ENCODE results near the gene RCC1. TPM values are rescaled to one million over a fixed set of nuclear protein-coding genes. Genes with fewer than 3 reads are reported as not detected.
"Not testable (repeated sequence)": the region's sequence is repeated elsewhere in the genome, so short reads cannot be mapped to it uniquely, and the experiment has no call there.

The RCC1 gene, protein sequence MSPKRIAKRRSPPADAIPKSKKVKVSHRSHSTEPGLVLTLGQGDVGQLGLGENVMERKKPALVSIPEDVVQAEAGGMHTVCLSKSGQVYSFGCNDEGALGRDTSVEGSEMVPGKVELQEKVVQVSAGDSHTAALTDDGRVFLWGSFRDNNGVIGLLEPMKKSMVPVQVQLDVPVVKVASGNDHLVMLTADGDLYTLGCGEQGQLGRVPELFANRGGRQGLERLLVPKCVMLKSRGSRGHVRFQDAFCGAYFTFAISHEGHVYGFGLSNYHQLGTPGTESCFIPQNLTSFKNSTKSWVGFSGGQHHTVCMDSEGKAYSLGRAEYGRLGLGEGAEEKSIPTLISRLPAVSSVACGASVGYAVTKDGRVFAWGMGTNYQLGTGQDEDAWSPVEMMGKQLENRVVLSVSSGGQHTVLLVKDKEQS
- total RNA-seq: 10 to 100 TPM; 90.1 to 98.2 TPM

- peak; percentile 84 to 91 for ATAC-seq
- Mint-ChIP-seq H3K36me3 (peaks cover 53 to 58% of the 10 kb centered on the region in 2 donors), H3K27ac (peak within 1 kb of the TSS; percentile 99 to 100), H3K9me3 (no peaks in the 10 kb centered on the region)
- DNase-seq (ENCODE audit: low spot score in 2 of 2): peak; percentile 92 to 96
Observed at GRCh38 chr1:28505406-28506187, at the start of gene RCC1. Gene RCC1 (plus strand): TSS chr1:28506043. CDS start chr1:28529867, 23,824 bp downstream.

GRCh38 chr1:28456078-28456477 is 49.8 kb upstream of the RCC1 start:
- H3K9me3 Mint-ChIP-seq: no peaks in the 10 kb centered on the region
- DNase-seq (ENCODE audit: low spot score in 2 of 2): peak in 1 of 2 donors; percentile 20
- no peaks in the 10 kb centered on the region for H3K36me3 Mint-ChIP-seq
- H3K27ac Mint-ChIP-seq: peak overlapping the region; percentile 45 to 84
- ATAC-seq: peak; percentile 77 to 93

GRCh38 chr1:28457678-28458077 is 48.2 kb upstream of the RCC1 start:
- ATAC-seq (no peak), DNase-seq (ENCODE audit: low spot score in 2 of 2) (no peak)
- Mint-ChIP-seq H3K36me3 (no peaks in the 10 kb centered on the region), H3K9me3 (no peaks in the 10 kb centered on the region), H3K27ac (no peak overlapping the region)

GRCh38 chr1:28458237-28459228 is 47.3 kb upstream of the RCC1 start:
- ATAC-seq (no peak), DNase-seq (ENCODE audit: low spot score in 2 of 2) (no peak)
- H3K36me3 Mint-ChIP-seq: no peaks in the 10 kb centered on the region
- no peaks in the 10 kb centered on the region for H3K9me3 Mint-ChIP-seq
- no peak overlapping the region for H3K27ac Mint-ChIP-seq

DNA sequence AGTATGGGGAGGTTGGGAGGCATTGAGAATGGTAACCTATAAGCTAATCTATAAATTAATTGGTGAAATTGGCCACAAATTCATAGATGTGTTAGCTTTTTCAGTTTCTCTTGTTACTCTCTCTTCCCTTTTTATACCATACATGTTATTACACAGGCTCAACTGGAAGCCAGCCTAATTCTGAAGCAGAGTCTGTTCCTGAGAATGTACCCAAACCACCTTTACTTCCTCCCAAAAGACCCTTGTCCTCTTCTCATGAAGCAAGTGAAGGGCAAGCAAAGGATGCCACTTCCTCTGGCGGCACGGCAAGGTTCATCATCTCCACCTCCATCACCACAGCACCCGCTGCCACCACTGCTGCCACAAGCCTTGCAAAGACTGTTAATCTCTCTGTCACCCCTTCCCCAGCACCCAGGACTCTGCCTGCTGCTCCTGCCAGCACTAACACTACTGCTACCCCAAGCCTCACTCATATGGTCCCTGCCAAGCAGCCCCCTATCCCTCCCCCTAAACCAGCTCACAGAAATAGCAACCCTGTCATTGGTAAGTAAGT is 39.5 kb upstream of the RCC1 start:
- Mint-ChIP-seq H3K27ac (peak overlapping the region in 1 of 2 donors; percentile 13), H3K36me3 (no peaks in the 10 kb centered on the region), H3K9me3 (no peaks in the 10 kb centered on the region)
- no peak for DNase-seq (ENCODE audit: low spot score in 2 of 2)
- no peak for ATAC-seq

DNA sequence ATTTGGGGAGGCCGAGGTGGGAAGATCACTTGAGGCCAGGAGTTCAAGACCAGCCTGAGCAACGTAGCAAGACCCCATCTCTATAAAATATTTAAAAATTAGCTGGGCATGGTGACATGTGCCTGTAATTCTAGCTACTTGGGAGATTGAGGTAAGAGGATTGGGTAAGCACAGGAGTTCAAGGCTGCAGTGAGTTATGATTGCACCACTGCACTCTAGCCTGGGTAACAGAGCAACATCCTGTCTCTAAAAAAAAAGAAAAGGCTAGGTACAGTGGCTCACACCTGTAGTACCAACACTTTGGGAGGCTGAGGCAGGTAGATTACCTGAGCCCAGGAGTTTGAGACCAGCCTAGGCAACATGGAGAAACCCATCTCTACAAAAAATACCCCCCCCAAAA is 35.7 kb upstream of the RCC1 start:
- no peak for ATAC-seq
- DNase-seq (ENCODE audit: low spot score in 2 of 2): no peak
- H3K27ac Mint-ChIP-seq: peak overlapping the region in 1 of 2 donors; percentile 81
- H3K36me3 Mint-ChIP-seq: no peaks in the 10 kb centered on the region
- no peaks in the 10 kb centered on the region for H3K9me3 Mint-ChIP-seq

- DNase-seq (ENCODE audit: low spot score in 2 of 2); ATAC-seq; H3K27ac Mint-ChIP-seq; H3K36me3 Mint-ChIP-seq; H3K9me3 Mint-ChIP-seq: not testable (repeated sequence)
Observed at GRCh38 chr1:28479497-28479896, 26.3 kb upstream of the RCC1 start.

DNA sequence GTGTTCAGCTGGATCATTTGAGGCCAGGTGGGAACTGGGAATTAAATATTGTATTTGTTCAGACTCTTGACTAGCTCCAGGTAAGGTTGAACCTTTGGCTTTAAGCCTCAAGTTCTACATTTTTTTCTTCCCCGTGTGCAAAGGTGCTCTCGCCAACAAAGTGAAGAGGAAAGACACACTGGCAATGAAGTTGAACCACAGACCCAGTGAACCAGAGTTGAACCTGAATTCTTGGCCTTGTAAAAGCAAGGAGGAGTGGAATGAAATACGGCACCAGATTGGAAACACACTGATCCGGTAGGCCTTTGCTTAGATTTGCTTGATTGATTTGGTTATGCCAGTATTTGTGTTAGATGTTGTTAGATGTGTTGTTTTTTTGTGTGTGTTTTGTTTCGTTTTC is 25.5 kb upstream of the RCC1 start:
- ATAC-seq (no peak), DNase-seq (ENCODE audit: low spot score in 2 of 2) (no peak)
- Mint-ChIP-seq H3K9me3 (no peaks in the 10 kb centered on the region), H3K27ac (no peak overlapping the region), H3K36me3 (peaks cover 0 to 5% of the 10 kb centered on the region in 2 donors)

- peaks cover 0 to 5% of the 10 kb centered on the region in 2 donors for H3K36me3 Mint-ChIP-seq
- DNase-seq (ENCODE audit: low spot score in 2 of 2) (no peak), ATAC-seq (no peak)
- H3K9me3 Mint-ChIP-seq: no peaks in the 10 kb centered on the region
- H3K27ac Mint-ChIP-seq: no peak overlapping the region
Observed at GRCh38 chr1:28482138-28482537, 23.7 kb upstream of the RCC1 start.

DNA sequence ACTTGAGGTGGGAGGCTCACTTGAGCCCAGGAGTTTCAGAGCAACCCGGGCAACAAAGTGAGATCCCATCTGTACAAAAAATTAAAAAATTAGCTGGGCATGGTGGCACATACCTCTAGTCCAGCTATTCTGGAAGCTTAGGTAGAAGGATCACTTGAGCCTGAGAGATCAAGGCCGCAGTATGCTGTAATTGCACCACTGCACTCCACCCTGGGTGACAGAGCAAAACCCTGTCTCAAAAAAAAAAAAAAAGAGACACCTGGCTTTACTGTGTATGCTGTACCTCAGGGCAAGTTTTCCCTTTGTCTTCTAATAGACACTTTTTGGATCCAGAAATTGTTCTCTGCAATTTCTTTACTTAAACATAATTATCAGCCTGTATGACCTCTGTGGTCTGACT is 23.1 kb upstream of the RCC1 start:
- ATAC-seq (no peak), DNase-seq (ENCODE audit: low spot score in 2 of 2) (no peak)
- Mint-ChIP-seq H3K36me3 (peaks cover 0 to 2% of the 10 kb centered on the region in 2 donors), H3K27ac (no peak overlapping the region), H3K9me3 (no peaks in the 10 kb centered on the region)

DNA sequence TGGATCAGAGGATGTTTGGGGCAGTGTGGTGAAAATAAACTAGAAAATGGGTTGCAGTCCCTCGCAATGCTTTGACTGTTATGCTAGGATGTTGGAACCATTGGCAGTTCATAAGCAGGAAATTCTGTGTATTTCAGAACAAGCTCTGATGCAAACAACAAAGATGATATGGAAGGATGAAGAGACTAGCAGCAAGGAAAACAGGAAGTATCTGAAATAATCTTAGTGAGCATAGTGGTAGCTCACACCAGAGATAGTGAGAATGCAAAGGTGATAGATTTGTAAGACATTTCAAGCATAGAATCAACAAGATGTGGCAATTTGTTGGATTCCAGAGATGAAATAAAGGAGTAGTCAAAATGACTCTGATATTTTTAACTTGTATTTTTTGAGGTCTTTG is 11.1 kb upstream of the RCC1 start:
- H3K27ac Mint-ChIP-seq: peak overlapping the region; percentile 58 to 81
- H3K9me3 Mint-ChIP-seq: no peaks in the 10 kb centered on the region
- peaks cover 6 to 7% of the 10 kb centered on the region in 2 donors for H3K36me3 Mint-ChIP-seq
- ATAC-seq: no peak
- no peak for DNase-seq (ENCODE audit: low spot score in 2 of 2)

DNA sequence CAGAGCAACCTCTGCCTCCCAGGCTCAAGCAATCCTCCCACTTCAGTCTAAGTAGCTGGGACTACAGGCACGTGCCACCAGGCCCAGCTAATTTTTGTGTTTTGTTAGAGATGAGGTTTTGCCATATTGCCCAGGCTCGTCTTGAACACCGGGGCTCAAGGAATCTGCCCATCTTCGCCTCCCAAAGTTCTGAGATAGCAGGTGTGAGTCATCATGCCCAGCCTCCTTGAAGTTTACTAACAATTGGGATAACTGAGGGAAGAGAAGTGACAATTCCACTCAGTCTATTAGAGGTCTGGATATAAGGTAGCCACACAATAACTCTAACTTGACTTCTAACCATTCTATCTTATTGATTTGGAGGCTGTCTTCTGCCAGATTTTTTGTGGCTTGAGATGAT is 6.3 kb upstream of the RCC1 start:
- Mint-ChIP-seq H3K36me3 (peaks cover 6 to 7% of the 10 kb centered on the region in 2 donors), H3K9me3 (no peaks in the 10 kb centered on the region), H3K27ac (no peak overlapping the region)
- ATAC-seq: no peak
- DNase-seq (ENCODE audit: low spot score in 2 of 2): no peak

DNA sequence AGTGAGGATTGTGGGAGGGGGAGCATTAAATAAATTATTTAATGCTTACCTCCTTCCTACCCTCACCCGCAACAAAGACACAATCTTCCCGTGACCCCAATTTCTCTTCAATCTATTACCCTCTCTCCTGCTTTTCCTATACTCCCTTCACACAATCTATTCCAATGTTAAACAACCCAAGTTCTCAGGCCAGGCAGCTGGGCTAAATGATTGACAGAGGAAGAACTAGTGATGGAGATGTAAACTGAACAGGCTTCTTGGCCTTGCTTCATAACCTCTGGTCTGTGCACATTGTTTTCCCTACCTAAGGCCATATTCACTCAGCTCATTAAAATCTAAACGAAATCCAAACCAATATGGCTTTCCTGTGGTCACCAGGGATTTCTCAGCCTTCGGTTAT is 3.9 kb upstream of the RCC1 start:
- H3K36me3 Mint-ChIP-seq: peaks cover 17 to 21% of the 10 kb centered on the region in 2 donors

DNA sequence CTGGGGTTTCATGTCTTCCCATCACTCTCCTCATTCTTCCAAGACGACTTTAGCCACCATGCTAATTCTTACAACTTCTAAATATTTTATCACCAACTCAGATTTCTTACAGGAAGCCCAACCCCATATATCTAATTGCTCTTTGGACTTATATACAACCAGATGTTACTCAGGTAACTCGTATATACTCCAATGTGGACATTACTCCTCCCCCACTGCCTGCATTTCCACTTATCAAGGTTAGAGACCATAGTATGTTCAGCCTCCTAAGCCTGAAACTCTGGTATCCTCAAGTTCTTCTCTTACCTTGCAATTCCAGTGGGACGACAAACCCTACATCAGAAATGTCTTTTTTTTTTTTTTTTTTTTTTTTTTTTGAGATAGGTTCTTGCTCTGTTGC is 2.7 kb upstream of the RCC1 start:
- DNase-seq (ENCODE audit: low spot score in 2 of 2): no peak
- no peak for ATAC-seq
- H3K27ac Mint-ChIP-seq: no peak overlapping the region
- no peaks in the 10 kb centered on the region for H3K9me3 Mint-ChIP-seq
- H3K36me3 Mint-ChIP-seq: peaks cover 29 to 33% of the 10 kb centered on the region in 2 donors

More for the DNA sequence above, 3.9 kb upstream of the RCC1 start:
- Mint-ChIP-seq H3K9me3 (no peaks in the 10 kb centered on the region), H3K27ac (peak overlapping the region in 1 of 2 donors; percentile 15)
- no peak for DNase-seq (ENCODE audit: low spot score in 2 of 2)
- no peak for ATAC-seq

- H3K27ac Mint-ChIP-seq: peak overlapping the region; percentile 99 to 100
- peaks cover 56 to 65% of the 10 kb centered on the region in 2 donors for H3K36me3 Mint-ChIP-seq
- no peak for ATAC-seq
- H3K9me3 Mint-ChIP-seq: no peaks in the 10 kb centered on the region
- no peak for DNase-seq (ENCODE audit: low spot score in 2 of 2)
Observed at GRCh38 chr1:28506907-28507246, 1.0 kb downstream of the RCC1 start.

GRCh38 chr1:28507247-28507645 is 1.4 kb downstream of the RCC1 start:
- ATAC-seq (no peak), DNase-seq (ENCODE audit: low spot score in 2 of 2) (no peak)
- Mint-ChIP-seq H3K36me3 (peaks cover 56 to 68% of the 10 kb centered on the region in 2 donors), H3K9me3 (no peaks in the 10 kb centered on the region), H3K27ac (peak overlapping the region; percentile 99 to 100)
